SHP77 (cell line): ENCODE results near the gene ZNF397.

Experiments used
- DNase-seq, 2 experiments: peaks; one replicate each; lab custom pipeline; 2025; lab: John Stamatoyannopoulos, UW

ZNF397 gene

DNA sequence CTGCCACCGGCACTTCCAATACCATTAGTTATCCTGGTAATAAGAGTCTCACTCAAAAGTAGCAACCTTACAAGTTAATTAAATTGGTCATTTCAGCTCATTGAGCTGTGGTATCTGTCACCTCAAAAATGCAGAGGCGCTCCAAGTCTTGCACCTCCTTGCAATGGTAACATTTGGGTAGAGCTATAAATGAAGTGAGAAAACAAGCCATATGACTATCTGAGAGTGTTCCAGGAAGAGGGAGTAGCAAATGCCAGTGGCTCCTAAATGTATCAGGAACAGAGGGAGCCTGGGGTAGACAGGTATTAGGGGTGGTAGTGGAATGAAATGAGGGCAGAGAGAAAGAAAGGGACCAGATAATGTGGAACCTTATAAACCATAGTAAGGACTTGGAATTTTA is 55.2 kb downstream of the ZNF397 start:
- no peak for DNase-seq

DNA sequence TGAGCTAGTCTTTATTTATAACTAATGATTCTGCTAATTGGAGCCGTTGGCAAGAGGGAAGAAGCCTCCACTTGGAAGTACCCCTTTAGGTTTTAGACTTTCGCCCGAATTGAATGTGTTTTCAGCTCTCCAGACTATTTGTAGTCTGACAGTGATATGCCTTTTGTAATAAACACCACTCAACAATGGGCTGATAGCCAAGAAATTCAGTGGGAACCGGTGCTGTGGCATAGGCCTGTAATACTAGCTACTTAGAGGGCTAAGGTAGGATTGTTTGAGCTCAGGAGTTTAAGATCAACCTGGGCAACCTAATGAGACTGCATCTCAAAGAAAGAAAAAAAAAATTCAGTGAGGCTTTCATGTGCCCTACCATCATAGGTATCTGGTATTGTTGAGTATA is 62.8 kb downstream of the ZNF397 start:
- no peak for DNase-seq

DNA sequence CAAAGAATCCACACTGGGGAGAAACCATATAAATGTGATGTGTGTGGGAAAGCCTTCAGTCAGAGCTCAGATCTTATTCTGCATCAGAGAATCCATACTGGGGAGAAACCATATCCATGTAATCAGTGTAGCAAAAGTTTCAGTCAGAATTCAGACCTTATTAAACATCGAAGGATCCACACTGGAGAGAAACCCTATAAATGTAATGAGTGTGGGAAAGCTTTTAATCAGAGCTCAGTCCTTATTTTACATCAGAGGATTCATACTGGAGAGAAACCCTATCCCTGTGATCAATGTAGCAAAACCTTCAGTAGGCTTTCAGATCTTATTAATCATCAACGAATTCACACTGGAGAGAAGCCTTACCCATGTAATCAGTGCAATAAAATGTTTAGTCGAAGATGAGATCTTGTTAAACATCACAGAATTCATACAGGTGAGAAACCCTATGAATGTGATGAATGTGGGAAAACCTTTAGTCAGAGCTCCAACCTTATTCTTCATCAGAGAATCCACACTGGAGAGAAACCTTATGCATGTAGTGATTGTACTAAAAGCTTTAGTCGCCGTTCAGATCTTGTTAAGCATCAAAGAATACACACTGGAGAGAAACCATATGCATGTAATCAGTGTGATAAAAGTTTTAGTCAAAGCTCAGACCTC is 65.9 kb downstream of the ZNF397 start:
- DNase-seq = no peak
